NCI-H146 treated with DMSO at 0.1 percent for 48 hours (cell line): ENCODE data around the gene HOXD11.

ENCODE experiments used
- DNase-seq: peaks from one replicate; lab custom pipeline; 2025; ENCODE audit not compliant: unreplicated experiment; lab: John Stamatoyannopoulos, UW

The HOXD11 gene

DNA sequence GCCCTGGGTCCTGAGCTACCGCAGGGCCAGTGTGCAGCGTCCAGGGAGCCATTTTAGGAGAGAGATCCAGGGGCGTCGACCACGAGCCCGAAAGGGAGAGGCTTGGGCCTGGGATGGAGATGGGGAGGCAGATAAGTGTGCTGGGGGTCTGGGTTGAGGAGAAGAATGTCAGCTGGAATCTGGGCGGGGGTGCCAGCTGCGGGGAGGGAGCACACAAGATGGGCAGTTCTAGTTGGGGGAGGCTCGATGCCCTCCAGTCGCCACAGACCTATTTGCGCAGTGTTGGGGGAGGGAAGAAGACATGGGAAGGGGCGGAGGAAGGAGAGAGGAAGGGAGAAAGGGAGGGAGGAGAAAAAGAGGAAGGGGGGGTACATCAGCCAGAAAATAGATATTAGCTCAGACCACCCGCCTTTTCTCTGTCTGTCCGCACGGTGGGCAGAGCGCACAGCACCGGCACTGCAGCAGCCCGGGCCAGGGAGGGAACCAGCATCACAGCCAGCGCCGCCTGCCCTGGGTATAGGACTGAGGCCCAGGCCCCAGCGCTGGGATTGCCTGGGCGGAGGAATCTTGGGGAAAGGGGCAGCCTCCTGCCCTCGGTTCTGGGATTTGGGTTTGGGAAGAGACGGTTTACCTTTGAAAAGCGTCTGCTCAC, 1.9 kb upstream of the HOXD11 start:
- DNase-seq = no peak

DNA sequence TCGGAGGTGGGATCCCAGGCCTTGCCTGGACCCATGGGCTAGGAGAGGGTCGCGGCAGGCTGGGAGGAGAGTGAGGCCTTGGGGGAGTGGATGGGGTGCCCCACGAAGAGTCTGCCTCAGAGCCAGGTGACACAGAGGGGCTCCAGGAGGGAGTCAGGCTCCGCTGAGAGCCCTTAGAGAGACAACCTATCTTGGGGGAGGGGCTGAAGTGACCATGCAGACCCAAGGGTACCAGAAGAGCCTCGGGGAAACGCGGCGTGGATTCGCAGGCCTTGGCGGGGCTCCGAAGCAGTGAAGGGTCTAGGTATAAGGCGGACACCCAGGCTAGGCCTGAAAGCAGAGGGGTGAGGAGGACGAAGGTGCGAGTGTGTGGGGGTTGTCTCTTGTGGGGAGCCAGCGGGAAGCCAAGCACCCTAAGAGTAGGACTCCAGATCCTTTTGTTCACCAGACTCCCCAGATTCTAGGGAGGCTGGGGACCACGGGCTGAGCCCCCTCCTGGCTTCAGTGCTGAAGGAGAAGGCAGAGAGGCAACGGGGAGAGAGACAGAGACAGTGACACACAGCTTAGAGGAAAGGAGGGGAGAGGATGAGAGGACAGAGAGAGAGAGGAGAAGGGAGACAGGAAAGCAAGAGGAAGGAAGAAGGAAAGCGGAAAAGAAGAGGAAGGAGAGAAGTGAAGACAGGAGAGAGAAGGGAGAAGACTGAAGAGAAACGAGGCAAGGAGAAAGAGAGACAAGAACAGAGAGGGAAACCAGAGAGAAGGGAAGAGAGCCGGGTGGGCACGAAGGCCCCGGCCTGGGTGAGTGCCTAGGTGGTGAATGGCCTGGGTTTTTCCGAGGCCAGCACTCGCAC, 1.1 kb upstream of the HOXD11 start:
- DNase-seq = no peak

DNA sequence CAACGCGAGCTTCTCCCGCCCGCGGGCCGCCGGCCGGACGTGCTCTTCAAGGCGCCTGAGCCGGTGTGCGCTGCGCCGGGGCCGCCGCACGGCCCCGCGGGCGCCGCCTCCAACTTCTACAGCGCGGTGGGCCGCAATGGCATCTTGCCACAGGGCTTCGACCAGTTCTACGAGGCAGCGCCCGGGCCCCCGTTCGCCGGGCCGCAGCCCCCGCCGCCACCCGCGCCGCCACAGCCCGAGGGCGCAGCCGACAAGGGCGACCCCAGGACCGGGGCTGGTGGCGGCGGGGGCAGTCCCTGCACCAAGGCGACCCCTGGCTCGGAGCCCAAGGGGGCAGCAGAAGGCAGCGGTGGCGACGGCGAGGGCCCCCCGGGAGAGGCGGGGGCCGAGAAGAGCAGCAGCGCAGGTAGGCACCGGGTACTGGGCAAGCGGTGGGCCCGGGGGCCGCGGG, 676 bp downstream of the HOXD11 start:
- DNase-seq = no peak

DNA sequence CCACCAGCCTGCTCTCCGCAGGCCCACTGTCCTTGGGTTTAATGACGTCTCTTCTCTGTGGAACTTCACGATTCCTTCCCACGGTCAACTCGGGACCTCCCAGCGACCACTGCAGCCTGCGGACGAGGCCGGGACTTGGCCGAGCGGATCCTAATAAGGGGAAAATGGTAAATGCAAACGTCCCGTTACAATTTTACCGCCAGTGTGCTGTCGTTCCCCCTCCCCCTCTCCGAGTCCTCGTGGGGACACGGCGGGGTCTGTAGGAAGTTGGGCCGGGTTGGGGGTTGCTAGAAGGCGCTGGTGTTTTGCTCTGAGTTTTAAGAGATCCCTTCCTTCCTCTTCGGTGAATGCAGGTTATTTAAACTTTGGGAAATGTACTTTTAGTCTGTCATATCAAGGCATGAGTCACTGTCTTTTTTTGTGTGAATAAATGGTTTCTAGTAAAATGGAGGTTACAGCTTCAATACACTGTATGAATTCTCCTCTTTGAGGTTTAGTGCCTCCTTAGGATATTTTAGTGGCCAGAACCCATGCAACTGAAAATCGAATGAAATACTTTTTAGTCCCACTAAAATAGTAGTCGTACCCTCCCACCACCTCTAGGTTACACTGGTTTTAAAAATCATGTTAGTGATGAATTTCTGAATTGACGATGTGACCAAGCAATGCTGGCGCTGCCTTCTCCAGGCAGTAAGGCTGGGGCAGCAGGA, 2.3 kb downstream of the HOXD11 start:
- DNase-seq = no peak

DNA sequence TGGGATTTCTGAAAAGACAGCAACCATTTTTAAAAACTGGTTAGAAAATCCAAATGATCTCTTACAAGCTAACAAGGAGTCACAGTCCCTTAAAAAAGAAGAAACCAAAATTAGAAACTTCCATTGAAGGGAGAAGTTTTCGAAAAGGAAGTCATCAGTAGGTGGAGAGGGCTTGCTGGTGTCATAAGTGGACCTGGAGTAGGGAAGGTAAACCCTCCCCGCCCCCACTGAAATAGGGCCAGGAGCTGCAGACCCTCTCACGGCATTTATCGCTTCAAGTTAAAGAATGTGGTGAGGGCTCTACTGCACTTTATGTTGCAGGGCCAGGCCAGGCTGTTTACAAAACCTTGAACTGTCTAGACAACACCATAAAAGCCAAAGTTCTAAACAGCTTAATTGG, 2.9 kb downstream of the HOXD11 start:
- no peak for DNase-seq

DNA sequence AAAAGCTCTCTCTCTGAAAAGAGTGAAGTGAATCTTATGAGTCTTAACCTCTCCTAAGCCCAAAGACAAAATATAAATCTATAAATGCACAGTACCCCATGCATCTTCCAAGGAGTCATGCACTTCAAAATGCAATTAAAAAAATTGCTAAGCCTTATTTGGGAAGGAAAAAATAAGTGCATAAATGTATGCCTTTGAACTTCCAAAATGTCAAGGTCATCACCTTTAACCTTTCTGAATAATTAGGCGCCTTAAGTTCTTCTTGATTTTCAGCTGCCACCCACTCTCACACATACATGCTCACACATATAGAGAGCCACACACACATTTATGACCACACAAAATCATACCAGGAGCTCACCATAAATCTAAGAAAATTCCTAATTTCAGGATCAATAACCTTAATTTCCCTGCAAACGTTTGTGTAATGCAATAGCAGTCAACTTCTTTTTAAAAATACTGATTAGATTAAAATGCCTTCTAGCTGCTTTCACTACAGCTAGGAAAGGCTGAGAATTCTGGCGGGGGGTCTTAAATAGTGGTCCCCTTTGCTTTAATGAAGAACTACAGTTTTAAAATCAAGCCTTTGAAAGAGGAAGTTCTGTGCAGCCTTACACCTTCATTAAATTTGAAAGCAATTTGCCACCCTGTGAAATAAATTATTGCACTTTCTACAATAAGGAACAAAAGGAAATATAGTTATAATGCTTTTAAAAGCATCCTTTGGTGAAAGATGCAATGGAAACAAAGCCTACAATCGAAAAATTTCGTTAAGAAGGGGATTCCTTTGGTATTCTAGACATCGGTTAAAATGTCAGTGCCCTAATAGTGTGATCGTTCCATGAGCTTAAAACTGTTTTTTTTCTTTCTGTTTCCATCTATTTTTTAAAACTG, 3.6 kb downstream of the HOXD11 start:
- DNase-seq = no peak

DNA sequence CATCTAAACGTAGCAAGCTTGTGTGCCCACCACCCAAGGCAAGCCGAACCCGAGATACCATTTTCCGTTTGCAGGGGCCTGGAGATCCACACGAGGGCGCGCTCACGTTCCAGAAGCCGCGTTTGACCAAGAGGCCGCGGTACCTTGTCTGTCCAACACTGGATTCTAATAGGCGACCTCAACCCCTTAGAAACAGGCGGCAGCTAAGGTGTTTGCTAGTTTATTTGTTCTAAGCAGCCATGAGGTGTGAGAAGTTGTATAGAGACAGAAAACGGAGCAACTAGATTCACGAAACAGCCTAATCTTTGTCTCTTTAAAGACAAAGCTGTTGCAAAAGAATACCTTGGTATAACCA, 4.2 kb downstream of the HOXD11 start:
- no peak for DNase-seq

DNA sequence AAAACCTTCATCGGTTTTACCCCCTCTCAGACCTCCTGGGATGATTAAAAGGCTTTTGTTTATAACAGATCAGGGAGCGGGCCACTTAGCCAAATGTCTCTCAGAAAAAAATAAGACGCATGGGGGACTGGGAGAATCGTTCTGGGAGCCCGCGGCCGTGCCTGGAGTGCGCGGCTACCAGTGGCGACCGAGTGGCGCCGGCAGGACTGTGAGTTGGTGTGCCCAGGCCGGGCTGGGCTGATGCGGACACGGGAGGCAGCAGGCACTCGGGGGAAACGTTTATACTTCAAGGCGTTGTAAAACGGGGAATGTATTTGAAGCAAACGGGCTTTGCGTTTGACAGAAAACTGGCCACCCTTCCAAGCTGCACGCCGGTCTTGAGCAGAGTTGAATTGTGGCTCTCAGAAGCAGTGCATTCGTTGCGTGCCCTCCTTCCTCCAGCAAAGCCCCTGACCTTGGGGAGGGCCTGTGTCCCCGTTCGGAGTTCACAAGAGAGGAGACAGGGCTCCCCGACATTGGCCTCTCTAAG, 4.8 kb downstream of the HOXD11 start:
- no peak for DNase-seq

DNA sequence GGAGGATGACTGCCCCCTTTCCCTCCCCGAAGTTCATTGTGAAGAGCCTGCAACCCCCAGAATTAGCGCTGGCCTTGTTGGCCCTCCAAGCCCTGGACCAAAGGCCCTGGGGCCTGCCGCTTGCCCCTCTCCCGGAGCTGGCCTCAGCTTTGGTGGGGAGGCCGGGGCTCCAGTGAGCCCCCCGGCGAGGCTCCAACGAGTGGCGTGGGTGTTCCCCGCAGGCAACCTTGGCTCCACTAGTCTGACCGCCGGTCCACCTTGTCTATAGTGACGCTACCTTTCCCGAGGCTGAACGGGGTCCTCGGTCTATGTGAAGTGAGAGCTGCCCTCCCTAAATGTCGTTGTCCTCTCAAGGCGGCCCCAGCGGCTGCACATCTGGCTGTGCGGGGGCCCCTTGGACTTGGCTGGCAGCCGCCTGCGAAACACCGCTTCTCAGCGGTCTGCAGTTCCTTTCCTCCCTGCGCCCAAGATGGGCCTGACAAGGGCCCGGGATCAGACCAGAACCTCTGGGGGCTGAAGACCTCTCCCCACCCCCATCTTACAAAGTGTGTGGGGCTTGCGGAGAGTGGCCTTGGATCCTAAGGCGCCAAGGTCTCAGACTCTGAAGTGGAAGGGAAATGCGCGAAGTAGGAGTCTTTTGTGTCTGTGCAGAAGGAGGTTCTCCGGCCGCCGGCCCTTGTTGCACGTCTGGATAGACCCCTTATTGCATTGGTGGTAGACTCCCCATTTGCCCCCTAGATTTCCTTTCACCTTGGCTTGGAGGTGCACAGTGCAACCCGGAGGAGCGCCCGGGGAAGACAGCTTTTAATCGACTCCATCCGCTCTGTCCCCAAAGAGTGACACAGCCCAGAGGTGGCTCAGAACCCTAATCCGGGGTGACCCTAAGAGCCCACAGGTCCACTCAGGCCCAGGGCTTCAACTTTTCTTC, 5.6 kb downstream of the HOXD11 start:
- DNase-seq = no peak

DNA sequence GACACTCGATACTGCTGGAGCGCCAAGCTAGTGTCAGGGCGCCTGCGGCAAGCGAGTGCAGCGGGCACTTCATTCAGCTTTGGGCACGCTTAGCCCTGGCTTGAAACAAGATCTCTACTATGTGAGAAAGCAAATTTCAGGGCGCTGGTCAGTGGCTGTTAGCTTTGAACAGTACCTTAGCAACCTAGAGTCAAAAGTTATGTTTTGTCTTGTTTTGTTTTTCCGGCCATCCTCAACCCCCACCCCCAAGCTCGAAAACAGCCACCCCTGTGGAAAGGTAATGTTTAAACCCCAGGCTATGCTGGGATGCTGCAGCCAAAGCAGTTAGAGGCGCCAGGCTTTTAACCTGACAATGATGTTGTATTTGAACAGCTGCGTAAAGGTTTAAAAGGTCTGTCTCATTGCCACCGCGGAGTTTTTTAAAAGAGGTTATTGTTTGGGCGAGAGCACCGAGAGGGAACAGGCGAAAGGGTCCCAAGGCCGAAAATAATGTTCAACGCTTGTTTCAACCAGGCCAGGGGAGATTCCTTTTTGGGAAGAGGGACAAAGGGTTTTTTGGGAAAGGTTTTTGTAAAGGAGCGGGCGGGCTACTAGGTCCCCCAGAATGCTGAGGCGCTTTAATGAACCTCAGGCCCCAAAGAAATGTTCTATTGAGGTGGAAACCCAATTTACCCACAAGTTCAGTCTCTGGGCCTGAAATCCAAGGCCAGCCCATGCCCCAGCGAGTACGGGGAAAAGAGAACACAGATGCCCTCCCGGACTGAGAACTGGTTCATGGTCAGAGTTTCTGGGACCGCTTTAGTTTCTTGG, 7.2 kb downstream of the HOXD11 start:
- peak; percentile 81 for DNase-seq

DNA sequence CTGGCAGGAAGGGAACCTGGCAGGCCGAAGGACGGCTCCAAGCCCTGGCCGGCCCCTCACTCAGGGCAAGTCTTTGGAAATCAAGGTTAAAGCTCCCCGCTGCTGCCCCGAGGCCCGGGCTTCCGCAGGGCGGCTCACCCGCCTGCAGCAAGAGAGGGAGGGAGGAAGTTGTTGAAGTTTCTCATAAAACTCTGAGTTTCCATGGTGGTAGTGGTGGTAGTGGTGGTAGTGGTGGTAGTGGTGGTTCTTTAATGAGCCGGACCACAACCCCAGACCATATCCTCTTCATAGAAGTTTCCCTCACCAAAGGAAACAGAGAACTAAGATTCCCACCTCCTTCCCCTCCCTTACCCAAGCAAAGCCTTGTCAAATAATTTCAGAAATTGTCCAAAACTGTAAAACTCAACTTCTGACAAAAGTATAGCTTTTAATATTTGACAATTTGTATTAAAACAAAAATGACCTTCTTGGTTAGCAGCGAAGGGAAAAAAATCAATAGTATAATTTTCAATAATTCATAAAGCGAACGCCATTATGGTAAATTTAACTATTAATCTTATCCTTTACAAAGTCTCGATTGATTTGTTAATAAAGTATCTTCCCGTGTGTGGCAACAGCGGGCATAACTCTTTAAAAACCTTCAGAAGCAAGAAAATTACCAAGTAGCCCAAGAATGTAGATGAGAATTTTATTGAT, 8.0 kb downstream of the HOXD11 start:
- no peak for DNase-seq

DNA sequence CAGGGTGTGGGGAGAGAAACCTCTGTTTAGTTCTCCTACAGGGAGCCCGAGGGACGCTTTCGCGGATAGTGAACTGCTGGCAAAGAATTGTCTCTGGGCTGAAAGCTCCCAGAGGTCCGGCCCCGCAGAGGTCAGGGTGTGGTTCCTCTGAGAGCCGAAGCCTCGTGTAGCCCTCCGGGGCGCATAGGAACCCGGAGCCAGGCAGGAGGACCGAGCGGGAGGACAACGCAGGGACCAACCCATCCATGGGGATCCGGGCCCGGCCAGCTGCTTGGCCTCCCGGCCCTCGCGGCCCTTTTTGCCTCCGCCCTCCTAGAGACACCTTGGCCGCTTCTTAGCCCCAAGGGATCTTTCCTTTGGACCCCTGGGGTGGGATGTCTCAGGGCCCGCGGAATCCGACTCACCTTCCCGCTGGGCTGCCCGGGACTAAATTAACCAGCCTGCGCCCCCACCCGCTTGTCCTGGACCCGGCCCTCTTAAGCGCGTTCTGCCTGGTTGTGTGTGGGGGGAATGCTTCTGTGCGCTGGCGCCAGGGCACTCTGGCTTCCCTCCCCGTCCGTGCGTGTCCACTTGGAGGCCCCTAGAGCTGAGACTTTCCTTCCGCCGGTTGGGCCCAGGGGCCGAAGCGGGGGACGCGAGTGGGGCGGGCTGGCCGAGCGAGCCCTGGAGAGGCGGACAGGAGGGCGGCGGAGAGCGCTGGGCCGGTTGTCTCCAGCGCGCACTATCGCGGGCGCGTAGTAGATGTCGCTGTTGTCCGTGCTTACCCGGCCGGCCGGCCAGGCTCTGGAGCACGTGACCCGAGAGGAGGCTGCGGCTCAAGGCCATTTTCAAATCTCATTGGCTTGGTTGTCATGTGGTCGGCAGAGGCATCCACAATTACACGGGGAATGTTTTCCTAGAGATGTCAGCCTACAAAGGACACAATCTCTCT, 9.1 kb downstream of the HOXD11 start, which contains the start of gene HOXD10:
Gene HOXD10, plus strand, starts transcription at position 896 of the 931 bp plus-strand sequence. CDS start 56 bp downstream, outside the sequence.
- no peak for DNase-seq

DNA sequence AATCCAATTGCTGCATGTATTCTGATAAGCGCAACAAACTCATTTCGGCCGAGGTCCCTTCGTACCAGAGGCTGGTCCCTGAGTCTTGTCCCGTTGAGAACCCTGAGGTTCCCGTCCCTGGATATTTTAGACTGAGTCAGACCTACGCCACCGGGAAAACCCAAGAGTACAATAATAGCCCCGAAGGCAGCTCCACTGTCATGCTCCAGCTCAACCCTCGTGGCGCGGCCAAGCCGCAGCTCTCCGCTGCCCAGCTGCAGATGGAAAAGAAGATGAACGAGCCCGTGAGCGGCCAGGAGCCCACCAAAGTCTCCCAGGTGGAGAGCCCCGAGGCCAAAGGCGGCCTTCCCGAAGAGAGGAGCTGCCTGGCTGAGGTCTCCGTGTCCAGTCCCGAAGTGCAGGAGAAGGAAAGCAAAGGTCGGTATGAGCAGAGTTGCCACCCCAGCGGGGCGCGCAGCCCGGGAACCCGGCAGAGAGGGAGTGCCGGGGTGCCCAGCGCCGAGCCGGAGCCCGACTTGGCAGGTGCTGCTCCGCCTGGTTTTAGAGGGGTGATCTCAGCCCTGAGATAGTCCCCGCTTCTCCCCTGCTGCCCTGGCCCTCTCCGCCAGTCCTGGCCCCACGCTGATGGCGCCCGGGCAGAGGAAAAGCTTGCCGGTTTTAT, 10.2 kb downstream of the HOXD11 start:
- no peak for DNase-seq

DNA sequence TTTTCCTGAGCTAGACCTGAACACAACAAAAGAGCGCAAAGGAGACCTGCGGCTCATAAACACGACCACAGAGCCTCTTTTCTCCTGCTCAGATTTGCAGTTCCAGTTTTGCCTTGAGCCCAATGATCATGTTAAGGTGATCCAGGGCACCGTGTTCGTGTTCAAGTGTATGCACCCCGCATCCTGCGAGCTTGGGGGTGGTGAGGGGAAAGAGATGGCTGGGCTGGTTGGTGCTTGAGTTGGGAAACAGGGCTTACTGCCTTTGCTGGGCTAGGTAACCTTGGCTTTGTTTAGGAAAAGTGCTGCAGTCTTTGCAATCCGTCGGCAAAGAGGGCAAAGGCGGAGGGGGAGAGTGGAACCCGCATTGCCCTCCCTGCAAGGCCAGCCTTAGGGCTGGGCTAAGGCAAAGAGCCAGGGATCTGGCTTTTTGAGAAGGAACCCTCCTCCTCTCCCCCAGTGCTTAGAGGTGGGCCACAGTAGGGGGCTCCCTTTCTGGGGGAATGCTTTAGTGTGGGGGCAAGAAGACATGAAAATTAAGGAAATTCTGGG, 10.8 kb downstream of the HOXD11 start:
- no peak for DNase-seq

DNA sequence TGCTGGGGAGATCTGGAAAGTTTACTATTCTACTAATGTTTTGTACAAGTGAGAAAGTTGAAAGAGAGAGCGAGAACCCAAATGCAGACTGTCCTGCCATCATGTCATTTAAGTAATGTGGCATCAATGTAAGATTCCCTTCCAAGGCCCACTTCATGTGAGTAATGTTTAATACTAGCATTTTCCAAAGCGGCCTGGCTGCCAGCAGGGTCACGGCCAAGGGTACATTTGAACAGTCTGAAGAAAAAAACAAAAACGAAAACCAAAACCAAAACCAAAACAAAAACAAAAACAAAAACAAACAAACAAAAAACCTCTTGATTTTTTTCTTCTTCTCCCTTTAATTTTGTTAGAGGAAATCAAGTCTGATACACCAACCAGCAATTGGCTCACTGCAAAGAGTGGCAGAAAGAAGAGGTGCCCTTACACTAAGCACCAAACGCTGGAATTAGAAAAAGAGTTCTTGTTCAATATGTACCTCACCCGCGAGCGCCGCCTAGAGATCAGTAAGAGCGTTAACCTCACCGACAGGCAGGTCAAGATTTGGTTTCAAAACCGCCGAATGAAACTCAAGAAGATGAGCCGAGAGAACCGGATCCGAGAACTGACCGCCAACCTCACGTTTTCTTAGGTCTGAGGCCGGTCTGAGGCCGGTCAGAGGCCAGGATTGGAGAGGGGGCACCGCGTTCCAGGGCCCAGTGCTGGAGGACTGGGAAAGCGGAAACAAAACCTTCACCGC, 11.7 kb downstream of the HOXD11 start:
- no peak for DNase-seq
